Esophagus squamous epithelium (tissue), 4 donors: ENCODE measurements around the gene ZZZ3.

Experiments
- CTCF ChIP-seq, 6 experiments: fragments of 450-650 bp in 4 of 6; fragments of 200-600 bp in 2 of 6; sonication (generic) in 2 of 6; IDR thresholded peaks; one replicate each; pipeline ENCODE4 v1.5.1; 2016 to 2019; ENCODE audit warnings: antibody characterized with exemption in 6 of 6, mild to moderate bottlenecking in 4 of 6, moderate library complexity in 4 of 6
- POLR2A ChIP-seq, 4 donors: fragments of 450-650 bp; IDR thresholded peaks; one replicate each; pipeline ENCODE4 v1.6.1; 2017; ENCODE audit warnings: antibody characterized with exemption in 4 of 4, mild to moderate bottlenecking in 4 of 4, moderate library complexity in 3 of 4

DNA sequence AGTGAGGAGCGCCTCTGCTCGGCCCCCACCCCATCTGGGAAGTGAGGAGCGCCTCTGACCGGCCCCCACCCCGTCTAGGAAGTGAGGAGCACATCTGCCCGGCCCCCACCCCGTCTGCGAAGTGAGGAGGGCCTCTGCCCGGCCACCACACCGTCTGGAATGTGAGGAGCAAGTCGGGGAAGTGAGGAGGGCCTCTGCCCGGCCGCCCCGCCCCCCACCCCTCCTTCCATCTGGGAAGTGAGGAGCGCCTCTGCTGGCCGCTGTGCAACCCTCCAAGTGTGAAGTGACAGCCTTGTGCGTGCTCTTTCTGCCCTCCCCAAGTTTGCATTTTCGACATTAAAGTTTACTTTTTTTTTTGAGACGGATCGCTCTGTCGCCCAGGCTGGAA lies 5.1 kb upstream of the ZZZ3 start:
- peak in 2 of 6 experiments; percentile 6 to 37 for TF ChIP-seq CTCF (IDR thresholded peaks at IDR 0.05)
- TF ChIP-seq POLR2A (IDR thresholded peaks at IDR 0.05), result no peak
